GM10248 (cell line): ENCODE data around the gene FUT8.
A peak's percentile ranks its signal among the peaks of the same experiment; 100 is the strongest.

ENCODE experiments used
- CTCF ChIA-PET: fragments of 300-600 bp; sonication (Branson Sonifier 250); formaldehyde crosslinking; extraction: SDS; loops from one replicate; lab custom pipeline; 2021; ENCODE audit warnings: antibody characterized with exemption; lab: Yijun Ruan, JAX
- POLR2A ChIA-PET: fragments of 350-650 bp; sonication (Branson Sonifier 250); formaldehyde crosslinking; extraction: SDS; loops from one replicate; lab custom pipeline; 2020; ENCODE audit warnings: antibody characterized with exemption; lab: Yijun Ruan, JAX
- DNase-seq: peaks from one replicate; pipeline ENCODE4 v3.0.0; 2012; ENCODE audit errors: extremely low spot score
- TF ChIP-seq, protein P1 (sequence below): IDR thresholded peaks from 2 replicates; pipeline ENCODE4 v1.5.1; 2012; ENCODE audit warnings: mild to moderate bottlenecking, low read depth; ENCODE audit errors: extremely low read depth, missing control alignments, control extremely low read depth

The FUT8 gene

DNA sequence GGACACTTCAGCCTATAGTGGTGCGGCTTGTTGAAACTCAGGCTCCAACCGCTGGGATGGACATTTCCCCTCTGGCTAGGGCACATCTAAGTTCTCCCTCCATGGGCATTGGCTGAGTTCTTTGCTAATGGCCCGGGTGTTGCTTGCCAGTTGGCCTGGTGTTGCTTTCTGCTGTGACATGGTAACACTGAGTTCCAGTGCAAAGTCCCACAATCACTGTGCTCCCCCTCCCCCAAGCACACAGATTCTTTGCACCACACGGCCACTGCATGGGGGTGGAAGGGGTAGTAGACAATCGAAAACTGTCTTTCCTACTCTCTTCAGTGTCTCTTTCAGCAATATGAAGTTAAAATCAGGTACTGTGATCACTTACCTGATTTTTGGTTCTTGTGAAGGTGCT lies 308.2 kb downstream of the FUT8 start:
- POLR2A ChIA-PET: no interaction called here

DNA sequence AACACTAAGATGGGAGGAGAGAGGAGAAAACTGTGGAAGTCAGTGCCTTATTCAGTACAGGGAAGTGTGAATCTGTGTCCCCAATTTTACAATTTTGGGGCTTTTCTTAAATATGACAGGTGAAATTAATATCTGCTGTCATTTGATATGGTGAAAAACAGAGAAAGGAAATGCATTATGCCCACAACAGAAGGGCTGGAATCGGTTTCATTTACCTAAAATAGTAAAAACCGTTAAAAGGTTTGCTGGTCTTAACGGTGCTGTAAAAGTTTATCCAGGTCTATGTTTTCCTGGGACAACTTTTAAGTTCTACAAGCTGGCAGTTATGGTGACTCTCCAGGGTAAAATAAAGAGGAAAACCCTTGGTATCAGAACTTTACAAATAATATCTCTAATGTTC lies 310.8 kb downstream of the FUT8 start:
- TF ChIP-seq, protein P1, sequence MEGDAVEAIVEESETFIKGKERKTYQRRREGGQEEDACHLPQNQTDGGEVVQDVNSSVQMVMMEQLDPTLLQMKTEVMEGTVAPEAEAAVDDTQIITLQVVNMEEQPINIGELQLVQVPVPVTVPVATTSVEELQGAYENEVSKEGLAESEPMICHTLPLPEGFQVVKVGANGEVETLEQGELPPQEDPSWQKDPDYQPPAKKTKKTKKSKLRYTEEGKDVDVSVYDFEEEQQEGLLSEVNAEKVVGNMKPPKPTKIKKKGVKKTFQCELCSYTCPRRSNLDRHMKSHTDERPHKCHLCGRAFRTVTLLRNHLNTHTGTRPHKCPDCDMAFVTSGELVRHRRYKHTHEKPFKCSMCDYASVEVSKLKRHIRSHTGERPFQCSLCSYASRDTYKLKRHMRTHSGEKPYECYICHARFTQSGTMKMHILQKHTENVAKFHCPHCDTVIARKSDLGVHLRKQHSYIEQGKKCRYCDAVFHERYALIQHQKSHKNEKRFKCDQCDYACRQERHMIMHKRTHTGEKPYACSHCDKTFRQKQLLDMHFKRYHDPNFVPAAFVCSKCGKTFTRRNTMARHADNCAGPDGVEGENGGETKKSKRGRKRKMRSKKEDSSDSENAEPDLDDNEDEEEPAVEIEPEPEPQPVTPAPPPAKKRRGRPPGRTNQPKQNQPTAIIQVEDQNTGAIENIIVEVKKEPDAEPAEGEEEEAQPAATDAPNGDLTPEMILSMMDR: no peak
- ChIA-PET CTCF (interaction anchor here (0.9 kb wide), 1 partner anchor 101 kb away, joined by 3 read pairs; no protein-coding TSS in a partner anchor), POLR2A (no interaction called here)
- DNase-seq: no peak

More for the DNA sequence above, 308.2 kb downstream of the FUT8 start:
- TF ChIP-seq, protein P1: no peak
- DNase-seq: no peak
- CTCF ChIA-PET: no interaction called here

- TF ChIP-seq, protein P1: no peak
- DNase-seq: no peak
- CTCF ChIA-PET: no interaction called here
- POLR2A ChIA-PET: no interaction called here
Observed at GRCh38 chr14:65728604-65729003, 316.1 kb downstream of the FUT8 start.

GRCh38 chr14:65729566-65729965 lies 317.0 kb downstream of the FUT8 start:
- CTCF ChIA-PET: interaction anchor here (1.5 kb wide), 1 partner anchor 315 kb away, joined by 5 read pairs; no protein-coding TSS in a partner anchor

DNA sequence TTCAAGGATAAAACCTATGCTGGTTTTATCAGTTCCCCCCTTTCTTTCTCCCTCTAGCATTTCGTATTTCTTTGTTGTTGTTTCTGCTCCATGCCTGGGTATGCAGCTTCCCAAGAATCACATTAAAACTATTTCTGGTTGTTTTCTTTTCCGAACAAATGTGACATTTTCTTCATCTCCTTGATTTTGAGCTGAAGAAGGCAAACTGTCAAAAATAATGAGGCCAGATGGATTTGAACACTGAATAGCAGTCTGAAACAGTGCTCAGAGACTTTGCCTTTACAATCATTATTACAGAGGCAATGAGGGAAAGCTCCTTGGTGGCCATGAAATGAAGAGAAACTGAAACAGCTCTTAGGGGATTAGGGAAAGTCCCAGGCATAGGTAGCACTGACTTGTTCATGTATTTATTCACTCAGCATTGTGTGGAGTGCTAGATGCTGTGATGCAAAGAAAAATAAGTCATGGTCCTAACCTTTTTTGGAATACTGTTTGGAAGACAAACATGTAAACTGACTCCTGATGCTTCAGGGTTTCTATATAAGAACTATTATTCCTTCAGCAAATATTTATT lies 319.5 kb downstream of the FUT8 start:
- peak; percentile 62 for DNase-seq

More at GRCh38 chr14:65729566-65729965, 317.0 kb downstream of the FUT8 start:
- POLR2A ChIA-PET: no interaction called here
- no peak for DNase-seq
- TF ChIP-seq, protein P1: no peak

DNA sequence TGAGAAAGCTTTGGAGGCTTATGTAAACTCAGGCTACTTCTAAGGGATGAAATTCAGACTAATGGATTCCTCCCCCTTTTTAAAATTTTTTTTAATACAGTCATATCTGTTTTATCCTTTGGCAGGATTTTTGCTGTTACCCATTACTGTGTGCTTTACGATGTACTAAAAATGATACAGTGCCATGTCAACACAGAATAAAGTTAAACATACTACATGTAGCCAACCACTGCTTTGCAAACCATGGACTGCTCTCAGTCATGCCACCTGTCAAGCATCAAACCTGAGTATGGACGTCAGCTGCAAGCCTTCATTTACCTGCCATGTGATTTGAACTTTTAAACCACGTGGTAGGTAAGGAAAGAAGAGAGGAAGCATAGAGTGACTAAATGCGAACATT lies 325.8 kb downstream of the FUT8 start:
- ChIA-PET POLR2A (no interaction called here), CTCF (interaction anchor here (1.1 kb wide), 1 partner anchor 9 kb away, joined by 3 read pairs; no protein-coding TSS in a partner anchor)
- TF ChIP-seq, protein P1: no peak
- no peak for DNase-seq

More for the DNA sequence above, 319.5 kb downstream of the FUT8 start:
- TF ChIP-seq, protein P1: no peak
- ChIA-PET CTCF (interaction anchor here (1.0 to 1.6 kb wide), 2 partner anchors 21 to 92 kb away, joined by 3 to 7 read pairs; no protein-coding TSS in a partner anchor), POLR2A (no interaction called here)
